Hepatocyte (in vitro differentiated cells): ENCODE measurements around the gene NUDT16L1.

Experiments used
- CTCF ChIP-seq: fragments of 200-600 bp; sonication (generic); IDR thresholded peaks from 2 replicates; pipeline ENCODE4 v1.5.1; 2016; ENCODE audit warnings: antibody characterized with exemption, mild to moderate bottlenecking; ENCODE audit not compliant: poor library complexity
- EZH2 ChIP-seq: fragments of 200-600 bp; sonication (generic); IDR thresholded peaks from 2 replicates; pipeline ENCODE4 v1.6.1; 2016; ENCODE audit warnings: antibody characterized with exemption, mild to moderate bottlenecking, borderline replicate concordance

GRCh38 chr16:4734063-4734729 is 40.8 kb downstream of the NUDT16L1 start, which contains the start of the genes ANKS3 and DNAAF8:
- TF ChIP-seq CTCF (no peak), EZH2 (no peak)
